Kidney glomerular epithelial cell (primary cell): ENCODE data around the gene ALDH2.
A peak's percentile ranks its signal among the peaks of the same experiment; 100 is the strongest.
"Not testable (repeated sequence)": the region's sequence is repeated elsewhere in the genome, so short reads cannot be mapped to it uniquely, and the experiment has no call there.

Source experiments
- DNase-seq: peaks from one replicate; lab custom pipeline; 2025; lab: John Stamatoyannopoulos, UW

The ALDH2 gene

GRCh38 chr12:111759271-111759670 lies 7.5 kb upstream of the ALDH2 start:
- DNase-seq: no peak

DNA sequence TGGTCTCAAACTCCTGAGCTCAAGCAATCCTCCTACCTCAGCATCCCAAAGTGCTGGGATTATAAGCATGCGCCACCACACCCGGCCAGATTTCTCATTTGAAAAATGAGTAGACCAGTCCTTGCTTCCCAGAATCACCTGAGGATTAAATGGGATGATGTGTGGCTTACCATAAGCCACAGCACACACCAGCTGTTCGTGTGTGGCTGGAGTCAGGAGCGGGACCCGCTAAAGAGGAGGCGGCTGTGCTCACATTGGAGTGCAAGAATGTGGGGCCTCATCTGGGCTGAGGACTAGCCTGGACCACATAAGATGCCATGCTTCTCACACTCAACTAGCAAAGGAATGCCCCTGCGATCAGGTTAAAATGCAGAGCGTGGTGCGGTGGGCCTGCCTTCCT lies 6.7 kb upstream of the ALDH2 start:
- DNase-seq: no peak

DNA sequence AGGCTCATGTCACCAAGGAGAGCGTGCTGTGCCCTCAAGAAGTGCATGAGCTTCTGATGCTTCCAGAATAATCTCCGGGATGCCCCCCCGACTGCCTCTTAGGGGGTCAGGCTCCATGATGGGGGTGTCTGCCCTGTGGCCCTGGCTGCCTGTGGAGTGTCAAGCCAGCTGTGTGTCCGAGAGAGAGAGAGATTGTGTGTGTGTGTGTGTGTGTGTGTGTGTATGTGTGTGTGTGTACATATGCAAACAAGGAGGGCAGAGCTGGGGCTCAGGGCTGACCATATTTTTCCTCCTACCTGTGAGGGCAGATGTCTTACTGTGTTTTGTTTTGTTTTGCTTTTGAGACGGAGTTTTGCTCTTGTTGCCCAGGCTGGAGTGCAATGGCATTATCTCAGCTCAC lies 5.6 kb upstream of the ALDH2 start:
- DNase-seq: no peak

DNA sequence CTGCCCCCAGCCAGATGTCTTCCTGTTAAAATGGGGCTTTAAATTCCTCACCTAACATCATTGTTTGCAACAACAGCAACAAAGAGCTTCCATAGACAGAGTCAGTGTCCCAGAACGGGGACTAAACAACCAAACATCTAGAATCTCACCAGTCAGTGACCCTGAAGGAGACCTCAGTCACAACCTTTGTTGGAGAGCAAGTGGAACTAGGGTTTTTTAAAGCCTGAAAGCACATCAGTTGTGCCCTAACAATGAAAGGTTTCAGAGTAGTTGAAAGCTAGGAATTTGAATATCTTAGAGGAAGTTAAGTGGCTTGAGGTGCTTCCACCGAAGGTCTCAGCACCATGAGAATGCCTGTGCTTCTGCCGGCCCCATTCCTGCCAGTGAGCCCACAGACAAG lies 5.0 kb upstream of the ALDH2 start:
- no peak for DNase-seq

DNA sequence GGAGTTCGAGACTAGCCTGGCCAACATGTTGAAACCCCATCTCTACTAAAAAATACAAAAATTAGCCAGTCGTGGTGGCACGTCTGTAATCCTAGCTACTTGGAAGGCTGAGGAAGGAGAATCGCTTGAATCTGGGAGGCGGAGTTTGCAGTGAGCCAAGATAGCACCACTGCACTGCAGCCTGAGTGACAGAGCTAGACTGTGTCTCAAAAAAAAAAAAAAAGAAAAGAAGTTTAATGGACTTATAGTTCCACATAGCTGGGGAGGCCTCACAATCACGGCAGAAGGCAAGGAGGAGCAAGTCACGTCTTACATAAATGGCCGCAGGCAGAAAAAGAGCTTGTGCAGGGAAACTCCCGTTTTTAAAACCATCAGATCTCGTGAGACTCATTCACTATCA lies 3.2 kb upstream of the ALDH2 start:
- DNase-seq: not testable (repeated sequence)

GRCh38 chr12:111764120-111764821 lies 2.5 kb upstream of the ALDH2 start:
- DNase-seq: no peak

GRCh38 chr12:111767362-111768158 lies 827 bp downstream of the ALDH2 start:
- no peak for DNase-seq

DNA sequence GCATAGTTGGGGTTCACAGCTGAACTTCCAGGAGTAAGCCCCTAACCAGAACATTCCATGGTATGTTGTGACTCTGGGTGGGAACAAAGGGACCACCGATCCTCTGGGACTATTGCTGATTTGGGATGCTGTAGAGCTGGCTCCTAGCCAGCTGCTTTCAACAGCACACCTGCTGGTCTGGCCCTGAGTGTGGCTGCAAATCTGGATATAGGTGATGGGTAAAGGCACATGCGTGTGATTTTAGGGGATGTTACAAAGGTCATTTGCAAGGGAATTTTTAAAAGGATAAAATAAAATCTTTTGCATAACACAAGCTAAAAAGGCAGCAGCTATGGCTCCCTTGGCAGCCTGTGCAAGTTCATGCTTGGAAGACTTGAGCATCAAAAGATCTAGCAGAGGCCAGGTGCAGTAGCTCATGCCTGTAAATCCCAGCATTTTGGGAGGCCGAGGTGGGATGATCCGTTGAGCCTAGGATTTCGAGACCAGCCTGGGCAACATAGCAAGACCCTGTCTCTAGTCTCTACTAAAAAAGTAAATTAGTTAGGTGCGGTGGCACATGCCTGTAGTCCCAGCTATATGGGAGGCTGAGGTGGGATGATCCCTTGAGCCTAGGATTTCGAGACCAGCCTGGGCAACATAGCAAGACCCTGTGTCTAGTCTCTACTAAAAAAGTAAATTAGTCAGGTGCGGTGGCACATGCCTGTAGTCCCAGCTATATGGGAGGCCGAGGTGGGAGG lies 1.6 kb downstream of the ALDH2 start:
- DNase-seq: no peak

GRCh38 chr12:111769599-111769998 lies 2.9 kb downstream of the ALDH2 start:
- no peak for DNase-seq

DNA sequence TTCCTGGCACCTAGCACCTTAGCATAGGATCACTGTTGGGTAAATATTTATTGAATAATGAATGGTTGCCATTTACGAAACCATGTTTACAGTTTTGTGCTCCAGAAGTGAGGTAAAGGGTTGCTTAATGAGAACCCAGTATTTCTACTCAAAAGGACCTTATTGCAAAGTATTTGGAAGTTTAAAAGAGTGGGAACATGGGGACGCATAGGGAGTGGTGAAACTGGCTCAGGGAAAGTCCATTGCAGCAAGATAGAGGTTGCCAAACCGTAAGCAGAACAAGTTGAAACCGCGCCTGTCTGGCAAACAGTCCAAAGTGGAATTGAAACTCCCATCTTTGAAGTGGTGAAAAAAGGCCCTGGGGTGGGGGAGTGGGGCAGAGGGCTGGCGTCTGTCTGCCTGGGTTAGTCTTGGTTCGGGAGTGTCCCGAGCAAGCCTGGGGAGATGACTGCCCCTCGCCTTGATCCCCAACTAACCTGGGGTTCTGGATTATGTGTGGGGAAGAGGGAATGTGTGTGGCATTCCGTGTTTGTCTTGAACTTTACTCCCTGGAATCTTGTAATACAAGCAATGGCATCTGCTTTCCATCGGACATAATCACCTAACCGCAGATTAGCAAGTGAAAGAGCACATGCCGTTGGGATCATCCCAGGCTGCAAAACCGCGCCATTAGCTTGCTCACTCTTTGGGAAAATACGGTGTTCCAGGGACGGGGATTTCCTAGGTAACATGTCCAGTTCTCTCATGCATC lies 7.2 kb downstream of the ALDH2 start:
- peak; percentile 74 for DNase-seq

DNA sequence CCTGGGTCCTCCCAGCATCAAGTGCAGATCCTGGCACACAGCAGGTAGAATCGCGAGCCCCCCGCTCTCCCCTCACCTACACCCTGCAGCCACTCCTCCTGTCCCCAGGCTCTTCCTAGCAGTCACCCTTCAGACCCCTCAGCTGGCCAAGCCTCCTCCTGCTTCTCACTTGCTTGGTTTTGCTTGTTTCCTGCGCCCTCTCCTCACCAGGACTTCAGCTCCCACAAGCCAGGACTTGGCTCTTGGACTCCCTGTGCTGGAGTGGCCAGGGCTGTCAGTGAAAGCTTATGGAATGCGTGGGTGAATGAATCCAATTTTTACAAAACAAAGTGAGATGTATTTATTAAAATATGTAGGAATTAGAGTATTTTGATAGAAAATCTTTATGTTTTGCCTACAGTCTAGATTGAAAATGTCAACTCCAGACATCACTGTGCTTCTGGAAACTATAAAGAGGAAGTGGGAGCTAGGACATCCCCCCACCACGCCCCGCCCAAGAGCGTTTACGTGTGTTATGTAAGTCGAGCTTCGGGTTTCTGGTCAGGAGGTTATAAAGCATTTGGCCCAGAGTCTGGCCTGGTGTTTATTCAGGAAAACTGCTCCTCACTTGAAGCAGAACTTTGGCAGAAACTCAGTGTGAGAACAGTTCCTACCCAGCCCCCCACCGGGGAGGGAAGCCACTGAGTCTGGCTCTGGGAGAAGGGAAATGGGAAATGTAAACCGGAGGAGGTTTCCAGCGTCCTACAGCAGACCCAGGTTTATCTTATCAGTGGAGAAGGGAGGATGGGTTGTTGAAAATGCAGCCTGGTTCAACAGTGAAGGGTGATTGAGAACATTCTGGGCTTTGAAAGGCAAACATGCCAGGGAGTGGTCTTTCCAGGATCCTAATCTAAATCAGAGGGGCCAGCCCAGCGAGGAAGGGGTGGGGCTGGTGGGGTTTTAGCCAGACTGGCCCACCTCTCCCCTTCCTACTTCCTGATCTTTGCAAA lies 8.8 kb downstream of the ALDH2 start:
- peak; percentile 18 for DNase-seq

DNA sequence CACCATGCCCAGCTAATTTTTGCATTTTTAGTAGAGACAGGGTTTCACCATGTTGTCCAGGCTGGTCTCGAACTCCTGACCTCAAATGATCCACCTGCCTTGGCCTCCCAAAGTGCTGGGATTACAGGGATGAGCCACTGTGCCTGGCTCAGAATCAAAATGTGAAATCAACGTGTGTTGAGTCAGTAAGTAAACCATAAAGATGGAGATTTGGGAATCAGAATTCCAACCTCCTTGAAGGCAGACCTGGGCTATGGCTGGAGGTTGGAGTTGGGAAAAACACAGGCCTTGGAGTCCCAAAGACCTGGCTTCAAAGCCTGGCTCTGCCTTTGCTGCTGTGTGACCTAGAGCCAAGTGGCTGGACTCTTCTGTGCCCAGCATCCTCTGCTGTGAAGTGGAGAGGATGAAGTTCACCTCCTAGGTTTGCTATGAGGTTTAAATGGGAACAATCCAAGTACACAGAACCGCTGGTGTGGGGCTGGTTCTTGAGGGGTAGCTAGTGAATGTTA lies 10.2 kb downstream of the ALDH2 start:
- no peak for DNase-seq

DNA sequence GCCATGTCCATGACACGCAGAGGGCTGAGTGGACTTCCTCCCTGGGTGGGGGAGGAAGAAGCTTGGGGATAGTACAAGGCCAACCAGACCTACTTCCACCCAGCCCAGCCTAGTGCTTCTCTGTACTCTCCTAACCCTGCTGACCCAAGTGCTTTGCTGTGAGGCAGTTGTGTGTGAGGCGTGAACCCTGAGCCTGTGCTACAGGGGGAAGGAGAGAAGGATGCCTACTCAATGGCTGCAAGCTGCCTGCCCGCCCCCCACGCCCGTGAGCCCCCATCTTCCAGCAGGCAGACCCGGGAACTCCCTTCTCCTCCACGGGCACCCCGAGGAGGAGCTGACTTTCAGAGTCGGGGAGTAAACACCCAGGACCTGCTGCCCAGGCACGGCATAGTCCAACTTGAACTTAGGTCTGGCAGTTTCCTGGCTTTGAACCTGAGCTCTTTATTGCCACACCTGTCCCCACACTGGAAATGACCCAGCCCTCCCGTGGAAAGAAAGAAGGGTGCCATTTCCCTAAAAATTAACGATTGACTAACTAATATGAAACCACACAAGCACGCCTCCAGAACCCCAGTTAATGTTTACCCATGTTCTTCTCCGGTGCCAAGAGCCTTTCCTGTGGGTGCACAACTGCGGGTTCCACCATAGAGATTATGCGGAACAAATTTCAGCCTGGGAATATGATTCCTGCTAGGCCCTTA lies 10.8 kb downstream of the ALDH2 start:
- peak; percentile 63 for DNase-seq

GRCh38 chr12:111780166-111780565 lies 13.4 kb downstream of the ALDH2 start:
- DNase-seq: no peak

DNA sequence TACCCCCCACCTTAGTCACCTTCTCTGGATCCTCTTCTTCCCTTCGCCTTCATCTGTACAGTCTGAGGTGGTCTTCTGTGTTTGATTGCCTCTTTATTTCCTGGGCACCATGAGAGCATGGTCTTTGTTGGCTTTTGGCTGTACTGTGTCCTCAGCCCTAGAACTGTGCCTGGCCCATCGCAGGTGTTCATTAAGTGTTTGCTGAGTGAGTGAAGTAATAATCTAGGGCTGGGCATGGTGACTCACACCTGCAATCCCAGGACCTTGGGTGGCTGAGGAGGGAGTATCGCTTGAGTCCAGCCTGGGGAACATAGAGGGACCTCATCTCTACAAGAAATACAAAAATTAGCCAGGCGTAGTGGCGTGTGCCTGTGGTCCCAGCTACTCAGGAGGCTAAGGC lies 13.9 kb downstream of the ALDH2 start:
- DNase-seq: no peak

- DNase-seq: no peak
These were observed 14.4 kb downstream of the ALDH2 start for GRCh38 chr12:111781085-111781658.

DNA sequence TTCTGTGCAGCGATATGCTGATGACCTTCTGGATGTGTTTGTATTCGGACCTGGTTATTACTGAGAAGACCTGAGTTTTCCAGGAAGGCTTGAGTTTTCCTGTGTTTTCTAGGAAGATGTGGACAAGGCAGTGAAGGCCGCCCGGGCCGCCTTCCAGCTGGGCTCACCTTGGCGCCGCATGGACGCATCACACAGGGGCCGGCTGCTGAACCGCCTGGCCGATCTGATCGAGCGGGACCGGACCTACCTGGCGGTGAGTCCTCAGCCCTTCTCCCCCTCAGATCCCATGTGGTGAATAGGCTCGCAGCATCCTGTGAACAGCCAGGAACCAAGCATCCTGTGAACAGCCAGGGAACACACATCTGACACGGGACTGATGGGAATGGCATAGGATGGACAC lies 16.3 kb downstream of the ALDH2 start:
- DNase-seq: no peak

DNA sequence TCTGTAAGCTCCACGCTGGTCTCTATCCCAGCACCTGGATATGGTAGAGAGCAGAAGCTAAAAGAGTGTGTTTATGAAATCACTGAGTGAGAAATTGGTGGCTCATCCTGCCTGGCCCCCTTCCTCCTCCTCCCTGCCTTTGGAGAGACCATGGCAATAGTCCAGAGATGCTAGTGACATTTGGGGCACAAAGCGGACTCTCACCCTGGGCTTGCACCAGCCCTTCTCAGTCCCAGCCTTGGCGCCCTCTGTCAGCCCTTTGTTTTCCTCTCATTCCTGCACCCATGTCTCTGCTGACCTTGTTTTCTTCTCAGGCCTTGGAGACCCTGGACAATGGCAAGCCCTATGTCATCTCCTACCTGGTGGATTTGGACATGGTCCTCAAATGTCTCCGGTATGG lies 18.2 kb downstream of the ALDH2 start:
- DNase-seq: no peak

DNA sequence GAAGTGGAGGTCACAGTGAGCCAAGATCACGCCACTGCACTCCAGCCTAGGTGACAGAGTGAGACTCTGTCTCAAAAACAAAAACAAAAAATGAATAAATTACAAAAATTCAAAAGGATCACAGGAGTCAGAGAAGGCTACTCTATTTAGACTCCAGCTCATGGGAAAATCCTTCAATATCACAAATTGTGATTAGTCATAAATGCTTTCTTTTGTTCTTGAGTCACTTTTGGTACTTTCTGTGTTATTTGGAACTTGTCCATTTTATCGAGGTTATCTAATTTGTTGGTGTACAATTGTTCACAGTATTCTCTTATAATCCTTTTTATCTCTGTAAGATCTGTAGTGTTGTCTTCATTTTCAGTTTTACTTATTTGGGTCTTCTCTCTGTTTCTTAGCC lies 18.9 kb downstream of the ALDH2 start:
- DNase-seq: no peak

- no peak for DNase-seq
These were observed 21.5 kb downstream of the ALDH2 start for GRCh38 chr12:111788178-111788654.
